ENCODE data around the gene CGB1. TPM values are rescaled to one million over a fixed set of nuclear protein-coding genes. Genes with fewer than 3 reads are reported as not detected.
"Not testable (repeated sequence)": the region's sequence is repeated elsewhere in the genome, so short reads cannot be mapped to it uniquely, and the experiment has no call there.

CGB1 gene
- not detected for total RNA-seq
- long read RNA-seq: 0 reads

GRCh38 chr19:49036815-49037214, at the start of gene CGB1:
TSS of gene CGB1 (minus strand) at chr19:49036895. CDS start at chr19:49036711, 184 bp downstream.
- intact Hi-C loops (cut with DNase I); ATAC-seq: not testable (repeated sequence)

GRCh38 chr19:49086296-49086695, 49.6 kb upstream of the CGB1 start:
- intact Hi-C loops (cut with DNase I): loop anchor here (5.0 to 10.0 kb wide), 3 partner anchors 69 to 911 kb away; partner anchors contain the start of genes AP2A1, LHB, LIG1 and TSKS
- ATAC-seq: no peak
- DNase-seq (ENCODE audit: missing footprints): no peak

More at GRCh38 chr19:49036815-49037214, at the start of gene CGB1:
- not testable (repeated sequence) for DNase-seq (ENCODE audit: missing footprints)

GRCh38 chr19:49085868-49086232, 49.2 kb upstream of the CGB1 start:
- ATAC-seq: no peak
- no peak for DNase-seq (ENCODE audit: missing footprints)
- intact Hi-C loops (cut with DNase I): loop anchor here (5.0 to 10.0 kb wide), 3 partner anchors 69 to 911 kb away; partner anchors contain the start of genes AP2A1, LHB, LIG1 and TSKS

- intact Hi-C loops (cut with DNase I): loop anchor here (5.0 to 10.0 kb wide), 3 partner anchors 68 to 910 kb away; partner anchors contain the start of genes AP2A1, LHB, LIG1 and TSKS
- ATAC-seq: peak; percentile 99
- DNase-seq (ENCODE audit: missing footprints): peak; percentile 100
These were observed 48.5 kb upstream of the CGB1 start, which contains the start of gene SNRNP70 for GRCh38 chr19:49085020-49085867. TSS of gene SNRNP70 (plus strand) at chr19:49085451. CDS start at chr19:49086415, 964 bp downstream.

- intact Hi-C loops (cut with DNase I): loop anchor here (5.0 to 10.0 kb wide), 3 partner anchors 67 to 910 kb away; partner anchors contain the start of genes AP2A1, LHB, LIG1 and TSKS
- DNase-seq (ENCODE audit: missing footprints) (no peak), ATAC-seq (no peak)
These were observed 47.7 kb upstream of the CGB1 start for GRCh38 chr19:49084206-49085019.

- intact Hi-C loops (cut with DNase I): loop anchor here (10.0 kb wide), 2 partner anchors 684 to 906 kb away; partner anchors contain the start of genes AP2A1, LIG1, TSKS and ZSWIM9
- DNase-seq (ENCODE audit: missing footprints) (no peak), ATAC-seq (no peak)
These were observed 44.6 kb upstream of the CGB1 start for GRCh38 chr19:49081273-49081672.

GRCh38 chr19:49080392-49080791, 43.7 kb upstream of the CGB1 start:
- no peak for DNase-seq (ENCODE audit: missing footprints)

GRCh38 chr19:49074869-49075268, 38.2 kb upstream of the CGB1 start:
- not testable (repeated sequence) for ATAC-seq
- DNase-seq (ENCODE audit: missing footprints): peak; percentile 84
- intact Hi-C loops (cut with DNase I): loop anchor here (5.0 kb wide), 1 partner anchor 132 kb away; no protein-coding TSS in a partner anchor

More at GRCh38 chr19:49080392-49080791, 43.7 kb upstream of the CGB1 start:
- no peak for ATAC-seq
- intact Hi-C loops (cut with DNase I): loop anchor here (10.0 kb wide), 2 partner anchors 684 to 906 kb away; partner anchors contain the start of genes AP2A1, LIG1, TSKS and ZSWIM9

GRCh38 chr19:49073514-49074378, 37.1 kb upstream of the CGB1 start:
- ATAC-seq: peak; percentile 38
- DNase-seq (ENCODE audit: missing footprints): no peak
- intact Hi-C loops (cut with DNase I): no loop called here

GRCh38 chr19:49071860-49072547, 35.3 kb upstream of the CGB1 start:
- DNase-seq (ENCODE audit: missing footprints): no peak
- intact Hi-C loops (cut with DNase I): no loop called here
- no peak for ATAC-seq

- no peak for ATAC-seq
- intact Hi-C loops (cut with DNase I): no loop called here
- DNase-seq (ENCODE audit: missing footprints): no peak
These were observed 33.7 kb upstream of the CGB1 start for GRCh38 chr19:49070416-49070815.

- intact Hi-C loops (cut with DNase I): no loop called here
- DNase-seq (ENCODE audit: missing footprints) (no peak), ATAC-seq (no peak)
These were observed 32.3 kb upstream of the CGB1 start for GRCh38 chr19:49069026-49069425.

- intact Hi-C loops (cut with DNase I): no loop called here
- ATAC-seq: no peak
- DNase-seq (ENCODE audit: missing footprints): no peak
These were observed 30.9 kb upstream of the CGB1 start for GRCh38 chr19:49067554-49067953.

- intact Hi-C loops (cut with DNase I): no loop called here
- ATAC-seq: no peak
- no peak for DNase-seq (ENCODE audit: missing footprints)
These were observed 29.3 kb upstream of the CGB1 start for GRCh38 chr19:49065905-49066512.

GRCh38 chr19:49064768-49065611, 28.3 kb upstream of the CGB1 start, which contains the start of gene NTF4:
TSS of gene NTF4 (minus strand) at chr19:49064818. CDS start at chr19:49061997, 2,821 bp downstream.
- intact Hi-C loops (cut with DNase I): no loop called here
- ATAC-seq (peak; percentile 20), DNase-seq (ENCODE audit: missing footprints) (no peak)

GRCh38 chr19:49064029-49064629, 27.4 kb upstream of the CGB1 start:
- intact Hi-C loops (cut with DNase I): no loop called here
- no peak for ATAC-seq
- DNase-seq (ENCODE audit: missing footprints): no peak
